Cardiac fibroblast (primary cell): Measurements from ENCODE around the gene PIGP.

Experiments
- DNase-seq, 2 donors: peaks; one replicate each; pipeline versions ENCODE4 v3.0.0 to v3.0.0-alpha.2; 2010; ENCODE audit warnings: low read depth in 2 of 2
- H3K4me3 ChIP-seq, 2 donors: replicated peaks in 1 of 2; 1 replicate in 1 of 2; 2 replicates in 1 of 2; pipeline ENCODE4 v1.5.1; 2011; ENCODE audit warnings: low read depth in 2 of 2, low read length in 2 of 2, mild to moderate bottlenecking in 2 of 2, moderate library complexity in 1 of 2
- CTCF ChIP-seq: IDR thresholded peaks from one replicate; pipeline ENCODE4 v1.5.1; 2011; ENCODE audit warnings: low read depth, mild to moderate bottlenecking, low read length, inconsistent platforms

PIGP gene

DNA sequence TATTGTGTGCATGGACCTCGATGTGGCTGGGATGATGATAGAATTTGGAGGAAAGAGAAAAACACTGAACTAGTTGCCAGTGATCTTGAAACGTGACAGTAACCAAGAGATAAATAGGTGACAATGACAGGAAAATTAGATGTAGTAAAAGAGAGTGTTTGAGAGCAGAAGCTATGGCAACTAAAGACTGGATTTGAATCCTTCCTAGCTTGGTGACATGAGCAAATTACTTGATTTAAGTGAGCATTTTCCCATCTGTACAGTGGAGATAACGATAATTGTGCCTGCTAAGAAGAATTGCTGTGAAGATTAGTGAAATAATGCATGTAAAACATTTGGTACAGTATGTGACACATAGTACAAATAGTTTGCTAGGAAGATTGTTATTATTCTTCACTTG is 12.9 kb upstream of the PIGP start:
- no peak for DNase-seq
- TF ChIP-seq CTCF = no peak
- H3K4me3 ChIP-seq = no peak overlapping the region

- H3K4me3 ChIP-seq = no peak overlapping the region
- DNase-seq = no peak
- TF ChIP-seq CTCF = no peak
These were observed 10.1 kb upstream of the PIGP start for GRCh38 chr21:37082856-37083528.

DNA sequence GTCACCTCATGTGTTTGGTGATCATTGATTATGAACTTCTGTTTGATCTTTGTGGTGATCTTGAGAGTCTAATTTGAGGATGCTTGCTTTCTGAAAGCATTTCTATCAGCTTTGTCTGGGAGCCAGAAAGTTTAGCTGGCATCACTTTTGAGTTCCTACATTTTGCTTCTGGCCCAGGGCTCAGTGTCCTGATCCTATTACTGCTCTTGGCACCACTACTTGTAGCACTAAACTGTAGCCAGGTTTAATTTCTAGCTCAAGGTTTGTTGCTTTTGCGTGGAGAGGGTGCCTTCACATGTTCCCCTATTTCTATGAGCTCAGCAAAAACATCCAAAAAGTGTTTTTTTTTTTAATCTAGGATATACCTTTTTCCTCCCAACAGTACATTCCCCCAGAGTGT is 9.5 kb upstream of the PIGP start:
- no peak for DNase-seq
- TF ChIP-seq CTCF = no peak
- H3K4me3 ChIP-seq = no peak overlapping the region

DNA sequence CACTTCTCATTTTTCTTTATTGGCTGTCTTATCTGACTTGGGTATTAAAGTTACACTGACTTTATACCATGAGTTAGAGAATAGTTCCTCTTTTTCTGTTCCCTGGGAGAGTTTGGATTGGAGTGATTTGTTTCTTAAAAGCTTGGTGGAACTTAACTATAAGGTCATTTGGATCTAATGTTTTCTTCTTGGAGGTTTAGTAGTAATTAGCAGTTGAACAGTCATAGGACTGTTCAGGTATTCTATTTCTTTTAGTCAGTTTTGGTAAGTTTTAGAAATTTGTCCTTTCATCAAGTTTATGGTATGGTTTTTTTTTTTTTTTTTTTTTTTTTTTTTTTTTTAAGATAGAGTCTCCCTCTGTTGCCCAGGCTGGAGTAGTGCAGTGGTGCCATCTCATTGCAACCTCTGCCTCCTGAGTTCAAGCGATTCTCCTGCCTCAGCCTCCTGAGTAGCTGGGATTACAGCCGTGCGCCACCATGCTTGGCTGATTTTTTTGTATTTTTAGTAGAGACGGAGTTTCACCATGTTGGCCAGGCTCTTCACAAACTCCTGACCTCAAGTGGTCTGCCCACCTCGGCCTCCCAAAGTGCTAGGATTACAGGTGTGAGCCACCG is 6.4 kb upstream of the PIGP start:
- no peak for DNase-seq
- TF ChIP-seq CTCF = peak; percentile 34
- H3K4me3 ChIP-seq = no peak overlapping the region

DNA sequence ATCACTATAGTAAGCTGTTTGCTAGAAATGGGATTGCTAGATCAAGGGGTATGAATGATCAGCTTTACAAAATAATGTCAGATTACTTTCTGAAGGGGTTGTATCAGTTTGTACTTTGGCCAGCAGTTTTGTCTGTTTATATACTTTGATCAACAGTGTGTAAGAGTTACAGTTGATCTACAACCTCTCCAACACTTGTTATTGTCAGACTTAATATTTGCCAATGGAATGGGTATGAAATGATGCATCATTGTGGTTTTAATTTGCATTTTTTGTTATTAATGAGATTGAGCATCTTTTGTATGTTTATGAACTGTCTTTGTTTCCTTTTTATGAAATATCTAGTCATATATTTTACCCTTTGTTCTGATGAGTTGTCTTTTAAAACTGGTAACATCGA is 4.5 kb upstream of the PIGP start:
- no peak for DNase-seq
- no peak for TF ChIP-seq CTCF
- no peak overlapping the region for H3K4me3 ChIP-seq

DNA sequence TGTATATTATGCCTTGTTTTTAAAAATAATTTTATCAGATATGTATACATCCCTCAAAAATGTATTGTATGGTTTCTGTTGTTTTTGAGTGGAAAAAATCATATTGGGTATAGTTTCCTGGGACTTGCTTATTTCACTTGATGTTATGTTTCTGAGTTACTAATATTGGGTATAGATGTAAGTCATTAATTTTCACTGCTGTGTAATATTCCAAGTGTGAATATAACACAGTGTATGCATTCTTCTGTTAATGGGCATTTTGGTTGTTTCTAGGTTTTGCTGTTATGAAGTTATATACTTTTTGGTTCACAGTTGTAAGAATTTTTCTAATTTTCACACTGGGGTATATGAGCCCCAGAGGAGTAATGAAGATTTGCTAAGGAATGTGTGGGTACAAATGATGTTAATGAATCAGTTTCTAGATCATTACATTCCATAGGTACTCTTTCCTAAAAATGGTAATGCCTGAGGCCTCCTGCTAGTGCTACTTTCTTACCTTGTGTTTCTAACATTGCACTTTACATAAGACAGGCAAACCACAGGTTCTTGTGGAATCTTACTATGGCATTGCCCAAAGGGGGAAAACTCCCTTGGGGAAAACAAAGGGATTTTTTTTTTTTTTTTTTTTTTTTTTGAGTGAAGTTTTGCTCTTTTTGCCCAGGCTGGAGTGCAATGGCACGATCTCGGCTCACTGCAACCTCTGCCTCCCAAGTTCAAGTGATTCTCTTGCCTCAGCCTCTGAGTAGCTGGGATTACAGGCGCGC is 3.4 kb upstream of the PIGP start:
- DNase-seq = no peak
- no peak for TF ChIP-seq CTCF
- no peak overlapping the region for H3K4me3 ChIP-seq
